GM21619 (cell line): ENCODE results near the gene STC2.

Experiments used
- ATAC-seq: cut with Tn5 transposase; IDR thresholded peaks from one replicate; pipeline ENCODE4 v1.9.1; 2021; ENCODE audit not compliant: unreplicated experiment

The STC2 gene

DNA sequence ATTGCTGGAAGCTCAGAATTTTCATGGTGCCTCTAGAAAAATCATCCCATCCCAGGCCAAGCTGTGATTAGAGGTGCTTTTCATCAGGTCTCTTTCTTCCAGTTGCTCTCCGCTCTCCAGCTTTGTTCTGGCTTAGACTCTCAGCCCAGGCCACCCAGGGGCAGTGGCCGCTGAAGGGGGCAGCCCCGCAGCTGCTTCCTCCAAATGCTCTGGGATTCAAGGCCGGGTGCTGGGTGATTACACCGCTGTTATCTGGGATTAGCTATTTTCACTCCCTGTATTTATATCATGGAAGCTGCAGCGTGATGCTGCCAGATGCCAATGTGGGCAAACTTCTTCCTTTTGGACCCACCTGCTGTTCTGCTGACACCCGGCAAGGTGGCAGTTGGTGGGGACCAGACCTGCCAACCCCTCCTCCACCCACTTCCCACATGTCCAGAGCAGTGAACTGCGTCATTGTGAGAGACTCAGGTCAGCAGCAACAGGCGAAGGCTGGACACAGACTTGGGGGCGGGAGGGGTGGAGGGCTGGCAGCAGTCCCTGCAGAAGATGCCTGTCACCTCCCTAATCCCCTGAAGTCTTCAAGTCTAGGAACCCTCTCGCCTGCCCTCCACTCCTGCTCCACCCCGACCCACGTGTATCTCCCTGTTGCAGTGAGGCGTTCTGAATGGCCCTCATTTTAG is 59.3 kb downstream of the STC2 start:
- ATAC-seq, result no peak

DNA sequence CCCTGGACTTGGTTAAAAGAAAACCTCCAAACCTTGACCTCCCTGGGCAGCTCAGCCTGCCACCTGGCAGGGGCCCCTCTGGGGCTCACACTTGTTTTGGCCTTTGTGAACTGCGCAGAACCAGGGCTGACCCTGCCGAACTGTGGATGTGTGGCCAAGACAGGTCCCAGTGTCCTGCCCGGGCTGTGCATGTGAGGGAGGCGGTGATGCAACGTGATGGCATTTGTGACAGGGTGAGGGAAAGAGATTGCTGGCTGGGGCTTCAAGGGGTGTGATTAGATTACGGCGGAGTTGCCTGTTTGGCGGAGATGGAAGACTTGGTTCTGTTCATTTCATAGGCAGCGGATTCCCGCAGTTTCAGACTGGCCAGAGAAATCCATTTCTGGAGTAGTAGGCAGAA is 62.8 kb downstream of the STC2 start:
- no peak for ATAC-seq
